ENCODE measurements around the gene PLEK2. TPM values are rescaled to one million over a fixed set of nuclear protein-coding genes. Genes with fewer than 3 reads are reported as not detected.
"Not testable (repeated sequence)": the region's sequence is repeated elsewhere in the genome, so short reads cannot be mapped to it uniquely, and the experiment has no call there.

Gene PLEK2, protein sequence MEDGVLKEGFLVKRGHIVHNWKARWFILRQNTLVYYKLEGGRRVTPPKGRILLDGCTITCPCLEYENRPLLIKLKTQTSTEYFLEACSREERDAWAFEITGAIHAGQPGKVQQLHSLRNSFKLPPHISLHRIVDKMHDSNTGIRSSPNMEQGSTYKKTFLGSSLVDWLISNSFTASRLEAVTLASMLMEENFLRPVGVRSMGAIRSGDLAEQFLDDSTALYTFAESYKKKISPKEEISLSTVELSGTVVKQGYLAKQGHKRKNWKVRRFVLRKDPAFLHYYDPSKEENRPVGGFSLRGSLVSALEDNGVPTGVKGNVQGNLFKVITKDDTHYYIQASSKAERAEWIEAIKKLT
- 0.70 TPM for polyA plus RNA-seq (2013, experiment 1 of 4)
- polyA plus RNA-seq (2013, experiment 2 of 4) = 0.21 TPM
- polyA plus RNA-seq (2013, experiment 3 of 4) = 0.53 TPM
- 0.49 TPM for polyA plus RNA-seq (2013, experiment 4 of 4)

DNA sequence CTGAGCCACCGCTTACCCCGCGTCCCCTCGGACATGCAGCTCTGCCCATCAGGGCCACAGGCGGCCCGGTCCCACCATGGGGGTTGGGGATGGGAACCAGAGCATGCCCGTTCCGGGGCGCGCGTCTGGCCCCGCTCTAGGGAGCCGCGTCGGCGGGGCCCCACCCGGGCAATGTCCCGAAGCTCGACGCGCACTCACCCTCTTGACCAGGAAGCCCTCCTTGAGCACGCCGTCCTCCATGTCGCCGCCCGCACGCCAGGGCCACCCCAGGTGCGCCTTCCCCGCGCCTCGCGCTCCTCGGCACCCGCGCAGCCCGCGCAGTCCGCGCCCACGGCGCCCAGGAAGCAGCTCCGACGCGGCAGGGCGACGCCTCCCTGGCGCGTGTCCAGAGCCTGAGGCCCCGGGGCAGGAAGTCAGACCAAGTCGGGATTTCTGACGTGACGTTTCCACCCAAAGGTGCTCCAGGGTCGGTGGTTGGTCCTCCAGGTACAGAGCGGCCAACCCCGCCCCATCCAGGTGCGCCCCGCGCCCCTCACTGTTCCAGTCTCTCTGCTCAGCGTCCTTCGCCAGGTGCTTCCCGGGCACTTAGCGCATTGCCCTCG lies at the start of gene PLEK2:
Gene PLEK2, minus strand, starts transcription at position 346 of the 602 bp plus-strand sequence. Its CDS starts 106 bp downstream, at position 240.
- H3K4me3 ChIP-seq (ENCODE audit: insufficient read depth, low read depth, low read length) = no peak within 1 kb of the TSS
- no peaks in the 10 kb centered on the region for H3K9me3 ChIP-seq (ENCODE audit: control insufficient read depth, low read length)
- H3K4me1 ChIP-seq (ENCODE audit: control insufficient read depth, insufficient read depth, low read length) = peaks cover 5% of the 10 kb centered on the region
- no peaks in the 10 kb centered on the region for H3K36me3 ChIP-seq (ENCODE audit: control insufficient read depth, insufficient read depth, low read length)
- H3K27me3 ChIP-seq (ENCODE audit: control insufficient read depth, insufficient read depth, low read length, poor library complexity, severe bottlenecking) = peaks cover 5% of the 10 kb centered on the region
- H3K27ac ChIP-seq (ENCODE audit: insufficient read depth, low read depth, low read length, poor library complexity, severe bottlenecking) = no peak within 1 kb of the TSS
- 90 to 94% methylated on average over 63 of the region's 63 CpGs for WGBS, 2 experiments

DNA sequence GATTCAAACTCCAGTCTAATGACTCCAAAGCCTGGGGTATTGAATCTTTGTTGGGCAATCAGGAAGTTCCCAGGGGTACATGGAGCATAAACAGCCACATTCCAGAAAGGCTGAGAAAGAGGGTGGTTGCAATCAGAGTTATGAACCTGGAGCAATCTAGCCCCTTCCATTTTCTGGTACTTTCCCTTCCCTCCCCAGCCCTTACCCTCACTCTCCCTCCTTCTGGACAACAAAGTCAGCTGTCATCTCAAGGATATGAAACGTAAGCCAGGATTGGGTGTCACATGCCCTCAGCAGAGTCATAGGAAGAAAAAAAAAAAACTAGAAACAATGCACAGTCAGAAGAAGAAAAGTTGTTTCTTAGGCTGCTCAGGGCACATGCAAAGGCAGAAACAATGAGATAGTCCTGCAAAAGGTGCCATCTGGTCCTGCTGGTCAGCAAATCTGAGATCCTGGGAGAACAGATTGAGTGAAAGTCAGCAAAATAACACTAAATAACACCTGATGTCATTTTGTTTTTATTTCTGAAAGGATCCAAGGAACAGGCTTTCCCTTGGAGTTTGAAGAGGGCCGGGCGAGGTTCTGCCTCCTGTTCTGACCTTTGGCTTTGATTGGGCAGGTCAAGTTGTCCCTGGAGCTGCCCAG lies 49.5 kb upstream of the PLEK2 start:
- Histone ChIP-seq H3K4me1 (ENCODE audit: control insufficient read depth, insufficient read depth, low read length) (peaks cover 5% of the 10 kb centered on the region), H3K27ac (ENCODE audit: insufficient read depth, low read depth, low read length, poor library complexity, severe bottlenecking) (no peak overlapping the region)
- WGBS, 2 experiments = 86 to 89% methylated on average over 3 of the region's 3 CpGs

DNA sequence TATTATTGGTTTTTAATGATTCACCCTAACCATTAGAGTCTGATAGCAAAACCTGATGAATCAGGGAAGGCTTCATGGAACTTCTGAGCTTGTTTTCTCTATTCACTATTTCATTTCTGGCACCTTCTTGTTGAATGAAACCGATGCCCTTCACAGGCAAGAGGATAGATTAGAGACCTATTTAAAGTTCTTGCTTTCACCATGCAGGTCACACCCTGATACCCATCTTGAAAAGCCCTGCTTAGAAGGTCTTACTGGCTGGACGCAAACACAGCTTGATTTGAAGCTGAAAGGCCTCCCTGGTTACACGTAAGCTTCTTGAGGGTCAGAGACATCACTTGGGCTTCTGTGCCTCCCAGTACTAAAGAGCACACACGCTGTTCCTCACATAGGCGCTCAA lies 47.4 kb upstream of the PLEK2 start:
- WGBS, 2 experiments = 87 to 89% methylated on average over 5 of the region's 5 CpGs
- Histone ChIP-seq H3K27ac (ENCODE audit: insufficient read depth, low read depth, low read length, poor library complexity, severe bottlenecking) (no peak overlapping the region), H3K9me3 (ENCODE audit: control insufficient read depth, low read length) (no peaks in the 10 kb centered on the region), H3K36me3 (ENCODE audit: control insufficient read depth, insufficient read depth, low read length) (no peaks in the 10 kb centered on the region), H3K4me1 (ENCODE audit: control insufficient read depth, insufficient read depth, low read length) (peaks cover 5% of the 10 kb centered on the region), H3K4me3 (ENCODE audit: insufficient read depth, low read depth, low read length) (no peak overlapping the region), H3K27me3 (ENCODE audit: control insufficient read depth, insufficient read depth, low read length, poor library complexity, severe bottlenecking) (no peaks in the 10 kb centered on the region)

More for the DNA sequence above, 49.5 kb upstream of the PLEK2 start:
- H3K4me3 ChIP-seq (ENCODE audit: insufficient read depth, low read depth, low read length) = no peak overlapping the region
- H3K9me3 ChIP-seq (ENCODE audit: control insufficient read depth, low read length) = no peaks in the 10 kb centered on the region
- H3K36me3 ChIP-seq (ENCODE audit: control insufficient read depth, insufficient read depth, low read length) = no peaks in the 10 kb centered on the region
- no peaks in the 10 kb centered on the region for H3K27me3 ChIP-seq (ENCODE audit: control insufficient read depth, insufficient read depth, low read length, poor library complexity, severe bottlenecking)

DNA sequence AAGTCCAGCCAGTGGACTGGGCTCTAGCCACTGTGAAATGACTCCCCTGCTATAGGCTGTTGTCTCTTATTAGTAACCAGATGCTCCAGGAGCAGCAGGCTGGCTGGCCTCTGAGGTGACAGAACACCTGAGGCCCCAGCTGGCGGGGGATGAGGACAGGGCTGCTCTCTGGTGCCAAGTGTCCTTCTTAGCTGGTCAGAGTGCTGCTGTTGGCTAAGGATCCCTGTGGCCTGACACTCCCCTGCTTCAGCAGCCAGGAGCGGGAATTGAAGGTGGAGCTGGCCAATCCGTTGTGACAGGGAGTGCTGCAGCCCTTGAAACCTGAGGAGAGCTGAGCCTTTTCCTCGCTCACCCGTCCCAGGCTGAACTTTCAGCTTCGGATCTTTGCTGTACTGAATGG lies 45.8 kb upstream of the PLEK2 start:
- Histone ChIP-seq H3K9me3 (ENCODE audit: control insufficient read depth, low read length) (no peaks in the 10 kb centered on the region), H3K36me3 (ENCODE audit: control insufficient read depth, insufficient read depth, low read length) (no peaks in the 10 kb centered on the region), H3K27ac (ENCODE audit: insufficient read depth, low read depth, low read length, poor library complexity, severe bottlenecking) (no peak overlapping the region), H3K4me3 (ENCODE audit: insufficient read depth, low read depth, low read length) (no peak overlapping the region), H3K27me3 (ENCODE audit: control insufficient read depth, insufficient read depth, low read length, poor library complexity, severe bottlenecking) (no peaks in the 10 kb centered on the region), H3K4me1 (ENCODE audit: control insufficient read depth, insufficient read depth, low read length) (peaks cover 5% of the 10 kb centered on the region)
- WGBS, 2 experiments = 12 to 14% methylated on average over 6 of the region's 6 CpGs

DNA sequence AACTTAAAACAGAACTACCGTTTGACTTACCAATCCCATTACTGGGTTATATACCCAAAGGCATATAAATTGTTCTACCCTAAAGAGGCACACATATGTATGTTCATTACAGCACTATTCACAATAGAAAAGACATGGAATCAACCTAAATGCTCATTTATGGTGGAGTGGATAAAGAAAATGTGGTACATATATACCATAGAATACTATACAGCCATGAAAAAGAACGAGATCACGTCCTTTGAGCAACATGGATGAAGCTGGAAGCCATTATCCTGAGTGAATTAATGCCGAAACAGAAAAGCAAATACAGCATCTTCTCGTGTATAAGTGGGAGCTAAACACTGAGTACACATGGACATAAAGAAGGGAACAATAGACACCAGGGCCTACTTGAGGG lies 44.8 kb upstream of the PLEK2 start:
- Histone ChIP-seq H3K4me3 (ENCODE audit: insufficient read depth, low read depth, low read length) (no peak overlapping the region), H3K27me3 (ENCODE audit: control insufficient read depth, insufficient read depth, low read length, poor library complexity, severe bottlenecking) (no peaks in the 10 kb centered on the region), H3K9me3 (ENCODE audit: control insufficient read depth, low read length) (no peaks in the 10 kb centered on the region), H3K4me1 (ENCODE audit: control insufficient read depth, insufficient read depth, low read length) (peaks cover 5% of the 10 kb centered on the region), H3K27ac (ENCODE audit: insufficient read depth, low read depth, low read length, poor library complexity, severe bottlenecking) (no peak overlapping the region), H3K36me3 (ENCODE audit: control insufficient read depth, insufficient read depth, low read length) (no peaks in the 10 kb centered on the region)
- 90 to 94% methylated on average over 5 of the region's 5 CpGs for WGBS, 2 experiments

DNA sequence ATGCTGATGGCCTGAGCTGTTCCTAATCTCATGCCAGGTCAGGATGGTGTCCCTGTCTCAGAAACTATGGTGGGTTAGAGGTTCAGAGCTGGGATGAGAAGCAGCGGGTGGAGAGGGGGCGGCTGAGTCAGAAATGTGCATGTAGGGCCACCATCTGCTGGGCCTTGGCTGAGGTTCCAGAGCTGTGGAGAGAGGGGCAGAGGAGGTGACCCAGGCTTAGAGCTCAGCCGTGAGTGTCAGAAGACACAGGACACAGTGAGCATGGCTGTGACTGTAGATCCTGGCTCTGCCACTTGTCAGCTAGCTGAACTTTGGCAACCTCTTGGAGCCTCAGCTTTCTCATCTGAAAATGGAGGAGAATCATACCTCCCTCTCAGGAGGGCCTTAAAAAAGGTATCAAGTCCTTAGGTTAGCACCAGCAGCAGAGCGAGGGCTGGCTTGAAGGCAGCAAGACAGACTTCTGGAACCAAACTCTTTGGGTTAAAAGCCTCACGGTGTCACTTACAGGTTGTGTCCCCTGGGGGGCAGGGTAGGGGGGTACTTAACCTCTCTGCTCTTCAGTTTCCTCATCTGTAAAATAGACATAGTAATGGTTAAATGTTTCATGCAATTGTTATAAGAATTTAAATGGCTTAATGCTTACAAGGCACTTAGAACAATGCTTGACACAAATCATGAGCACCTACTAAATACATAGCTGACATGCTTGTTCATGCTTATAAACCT lies 41.8 kb upstream of the PLEK2 start:
- H3K27me3 ChIP-seq (ENCODE audit: control insufficient read depth, insufficient read depth, low read length, poor library complexity, severe bottlenecking) = no peaks in the 10 kb centered on the region
- peaks cover 5% of the 10 kb centered on the region for H3K4me1 ChIP-seq (ENCODE audit: control insufficient read depth, insufficient read depth, low read length)
- WGBS, 2 experiments = 84 to 88% methylated on average over 5 of the region's 5 CpGs
- no peak overlapping the region for H3K27ac ChIP-seq (ENCODE audit: insufficient read depth, low read depth, low read length, poor library complexity, severe bottlenecking)
- no peaks in the 10 kb centered on the region for H3K9me3 ChIP-seq (ENCODE audit: control insufficient read depth, low read length)
- H3K4me3 ChIP-seq (ENCODE audit: insufficient read depth, low read depth, low read length) = no peak overlapping the region
- no peaks in the 10 kb centered on the region for H3K36me3 ChIP-seq (ENCODE audit: control insufficient read depth, insufficient read depth, low read length)

DNA sequence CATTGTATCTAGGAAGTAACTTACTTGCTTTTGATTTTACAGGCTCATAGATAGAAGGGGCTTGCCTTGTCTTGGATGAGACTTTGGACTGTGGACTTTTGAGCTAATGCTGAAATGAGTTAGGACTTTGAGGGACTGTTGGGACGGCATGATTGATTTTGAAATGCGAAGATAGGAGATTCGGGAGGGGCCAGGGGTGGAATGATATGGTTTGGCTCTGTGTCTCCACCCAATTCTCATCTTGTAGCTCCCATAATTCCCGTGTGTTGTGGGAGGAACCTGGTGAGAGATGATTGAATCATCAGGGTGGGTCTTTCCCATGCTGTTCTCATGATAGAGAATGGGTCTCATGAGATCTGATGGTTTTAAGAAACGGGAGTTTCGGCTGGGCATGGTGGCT lies 39.7 kb upstream of the PLEK2 start:
- H3K9me3 ChIP-seq (ENCODE audit: control insufficient read depth, low read length); H3K36me3 ChIP-seq (ENCODE audit: control insufficient read depth, insufficient read depth, low read length); H3K4me3 ChIP-seq (ENCODE audit: insufficient read depth, low read depth, low read length); H3K27me3 ChIP-seq (ENCODE audit: control insufficient read depth, insufficient read depth, low read length, poor library complexity, severe bottlenecking); H3K4me1 ChIP-seq (ENCODE audit: control insufficient read depth, insufficient read depth, low read length); H3K27ac ChIP-seq (ENCODE audit: insufficient read depth, low read depth, low read length, poor library complexity, severe bottlenecking): not testable (repeated sequence)
- WGBS, 2 experiments = 94 to 97% methylated on average over 6 of the region's 6 CpGs

DNA sequence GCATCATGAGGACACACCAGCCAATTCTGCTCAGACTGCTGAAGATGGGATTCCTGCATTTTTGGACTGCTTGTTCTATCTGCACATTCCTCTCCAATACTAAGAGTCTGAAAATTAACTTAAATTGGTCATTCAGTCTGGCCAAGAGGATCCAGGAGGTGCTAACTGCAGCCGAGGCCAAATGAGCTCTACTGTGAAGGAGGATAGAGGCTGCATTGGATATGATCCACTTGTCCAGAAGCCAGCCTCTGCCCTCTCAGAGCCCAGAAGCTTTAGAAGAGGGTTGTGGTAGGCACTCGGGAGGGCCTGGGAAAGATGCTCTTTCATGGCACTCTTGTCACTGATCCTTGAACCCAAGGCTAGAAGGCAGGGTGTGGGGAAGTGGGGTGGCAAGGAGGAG lies 37.1 kb upstream of the PLEK2 start:
- Histone ChIP-seq H3K27ac (ENCODE audit: insufficient read depth, low read depth, low read length, poor library complexity, severe bottlenecking) (no peak overlapping the region), H3K9me3 (ENCODE audit: control insufficient read depth, low read length) (no peaks in the 10 kb centered on the region), H3K27me3 (ENCODE audit: control insufficient read depth, insufficient read depth, low read length, poor library complexity, severe bottlenecking) (no peaks in the 10 kb centered on the region), H3K36me3 (ENCODE audit: control insufficient read depth, insufficient read depth, low read length) (no peaks in the 10 kb centered on the region), H3K4me1 (ENCODE audit: control insufficient read depth, insufficient read depth, low read length) (no peaks in the 10 kb centered on the region), H3K4me3 (ENCODE audit: insufficient read depth, low read depth, low read length) (no peak overlapping the region)
- WGBS, 2 experiments = 96% methylated on average over 2 of the region's 2 CpGs

DNA sequence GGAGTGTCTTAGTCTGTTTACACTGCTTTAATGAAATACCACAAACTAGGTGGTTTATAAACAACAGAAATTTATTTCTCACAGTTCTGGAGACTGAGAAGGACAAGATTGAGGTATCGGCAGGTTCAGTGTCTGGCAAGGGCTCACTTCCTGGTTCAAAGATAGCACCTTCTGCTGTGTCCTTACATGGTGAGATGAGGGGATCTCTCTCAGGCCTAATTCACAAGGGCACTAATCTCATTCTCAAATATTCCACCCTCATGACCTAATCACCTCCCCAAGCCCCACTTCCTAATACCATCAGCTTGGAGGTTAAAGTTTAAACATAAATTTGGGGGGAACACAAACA lies 35.0 kb upstream of the PLEK2 start:
- no peaks in the 10 kb centered on the region for H3K27me3 ChIP-seq (ENCODE audit: control insufficient read depth, insufficient read depth, low read length, poor library complexity, severe bottlenecking)
- H3K4me1 ChIP-seq (ENCODE audit: control insufficient read depth, insufficient read depth, low read length) = no peaks in the 10 kb centered on the region
- 100% methylated on average over 1 of the region's 1 CpG for WGBS, 2 experiments
- H3K36me3 ChIP-seq (ENCODE audit: control insufficient read depth, insufficient read depth, low read length) = no peaks in the 10 kb centered on the region
- H3K9me3 ChIP-seq (ENCODE audit: control insufficient read depth, low read length) = no peaks in the 10 kb centered on the region
- H3K4me3 ChIP-seq (ENCODE audit: insufficient read depth, low read depth, low read length) = no peak overlapping the region
- no peak overlapping the region for H3K27ac ChIP-seq (ENCODE audit: insufficient read depth, low read depth, low read length, poor library complexity, severe bottlenecking)

All from ectodermal cell (in vitro differentiated cells).